SK-N-MC (cell line): Measurements from ENCODE around the gene ACACA.

Experiments
- EZH2 ChIP-seq: fragments of 200-600 bp; sonication (generic); IDR thresholded peaks from one replicate; pipeline ENCODE4 v1.6.1; 2017; ENCODE audit warnings: antibody characterized with exemption
- FOXP2 ChIP-seq: optimal IDR thresholded peaks from 2 replicates; pipeline ENCODE3; 2011; ENCODE audit warnings: mild to moderate bottlenecking, moderate library complexity; ENCODE audit not compliant: insufficient read depth; ENCODE audit errors: extremely low read length, control extremely low read depth
- POLR2AphosphoS5 ChIP-seq: IDR thresholded peaks from 2 replicates; pipeline ENCODE4 v1.6.1; 2012; ENCODE audit warnings: mild to moderate bottlenecking, low read depth, low read length, borderline replicate concordance

GRCh38 chr17:37064956-37065355 is 341.7 kb downstream of the ACACA start:
- TF ChIP-seq POLR2AphosphoS5, result no peak
- no peak for TF ChIP-seq EZH2
- TF ChIP-seq FOXP2, result no peak
